Liver (tissue), 9 donors: ENCODE data around the gene TMEM116. TPM values are rescaled to one million over a fixed set of nuclear protein-coding genes. Genes with fewer than 3 reads are reported as not detected.
A peak's percentile ranks its signal among the peaks of the same experiment; 100 is the strongest.
"Not testable (repeated sequence)": the region's sequence is repeated elsewhere in the genome, so short reads cannot be mapped to it uniquely, and the experiment has no call there.

Experiments used
- DNase-seq: peaks from one replicate; pipeline ENCODE4 v3.0.0-alpha.2; 2017; ENCODE audit warnings: low spot score
- H3K27ac ChIP-seq, 2 donors: one replicate each; pipeline ENCODE4 v1.7.0; 2013; ENCODE audit warnings: inconsistent platforms in 2 of 2, low read length in 2 of 2, control low read depth in 1 of 2, low read depth in 1 of 2, mild to moderate bottlenecking in 1 of 2
- H3K27me3 ChIP-seq, 4 donors: one replicate each; pipeline versions ENCODE4 v1.6.1 to v1.7.0; 2013; ENCODE audit warnings: low read length in 3 of 4, inconsistent platforms in 1 of 4, mild to moderate bottlenecking in 1 of 4, moderate library complexity in 1 of 4; ENCODE audit not compliant: control insufficient read depth in 4 of 4, insufficient read depth in 4 of 4
- H3K36me3 ChIP-seq, 4 donors: one replicate each; pipeline versions ENCODE4 v1.6.1 to v1.7.0; 2013; ENCODE audit warnings: low read length in 3 of 4, mild to moderate bottlenecking in 3 of 4, low read depth in 1 of 4, moderate library complexity in 1 of 4; ENCODE audit not compliant: control insufficient read depth in 4 of 4, insufficient read depth in 3 of 4
- H3K4me1 ChIP-seq, 4 donors: one replicate each; pipeline versions ENCODE4 v1.6.1 to v1.7.0; 2013; ENCODE audit warnings: low read length in 3 of 4, mild to moderate bottlenecking in 3 of 4, moderate library complexity in 1 of 4; ENCODE audit not compliant: control insufficient read depth in 4 of 4, insufficient read depth in 4 of 4
- H3K4me3 ChIP-seq, 3 donors: one replicate each; pipeline versions ENCODE4 v1.6.1 to v1.7.0; 2013; ENCODE audit warnings: low read length in 3 of 3, control low read depth in 1 of 3, low read depth in 1 of 3, mild to moderate bottlenecking in 1 of 3
- H3K9ac ChIP-seq, 2 donors: one replicate each; pipeline ENCODE4 v1.7.0; 2013; ENCODE audit warnings: low read length in 2 of 2, mild to moderate bottlenecking in 2 of 2, moderate library complexity in 2 of 2, control low read depth in 1 of 2, low read depth in 1 of 2
- H3K9me3 ChIP-seq, 4 donors: one replicate each; pipeline versions ENCODE4 v1.6.1 to v1.7.0; 2013; ENCODE audit warnings: low read length in 3 of 4; ENCODE audit not compliant: control insufficient read depth in 4 of 4
- CTCF ChIP-seq: fragments of 150-350 bp; IDR thresholded peaks from 2 replicates; pipeline ENCODE4 v1.5.1; 2017; ENCODE audit warnings: improper control_type of control experiment, low read depth, low read length; ENCODE audit not compliant: missing input control
- EGR1 ChIP-seq, 2 donors: IDR thresholded peaks; 2 replicates each; pipeline ENCODE4 v1.6.1; 2016 to 2018; ENCODE audit warnings: antibody characterized with exemption in 2 of 2, low read depth in 2 of 2
- FOXA1 ChIP-seq: IDR thresholded peaks from 2 replicates; pipeline ENCODE4 v1.6.1; 2016; ENCODE audit warnings: antibody characterized with exemption
- GABPA ChIP-seq, 2 donors: IDR thresholded peaks in 1 of 2; conservative IDR thresholded peaks in 1 of 2; 2 replicates each; pipeline ENCODE4 v1.6.1; 2016; ENCODE audit warnings: antibody characterized with exemption in 2 of 2, mild to moderate bottlenecking in 1 of 2, moderate library complexity in 1 of 2
- HNF4A ChIP-seq, 2 donors: conservative IDR thresholded peaks; 2 replicates each; pipeline ENCODE4 v1.6.1; 2016; ENCODE audit warnings: antibody characterized with exemption in 2 of 2, mild to moderate bottlenecking in 2 of 2
- HNF4G ChIP-seq: IDR thresholded peaks from 2 replicates; pipeline ENCODE4 v1.6.1; 2016; ENCODE audit warnings: antibody characterized with exemption
- JUND ChIP-seq, 2 donors: IDR thresholded peaks; 2 replicates each; pipeline ENCODE4 v1.6.1; 2016; ENCODE audit warnings: antibody characterized with exemption in 2 of 2
- MAX ChIP-seq: IDR thresholded peaks from 2 replicates; pipeline ENCODE4 v1.6.1; 2016; ENCODE audit warnings: antibody characterized with exemption
- NR2F2 ChIP-seq: IDR thresholded peaks from 2 replicates; pipeline ENCODE4 v1.6.1; 2016; ENCODE audit warnings: antibody characterized with exemption
- RAD21 ChIP-seq, 2 donors: IDR thresholded peaks; 2 replicates each; pipeline ENCODE4 v1.6.1; 2016; ENCODE audit warnings: antibody characterized with exemption in 2 of 2, mild to moderate bottlenecking in 2 of 2
- REST ChIP-seq: IDR thresholded peaks from 2 replicates; pipeline ENCODE4 v1.6.1; 2016; ENCODE audit warnings: antibody characterized with exemption, mild to moderate bottlenecking
- RXRA ChIP-seq, 2 donors: IDR thresholded peaks; 2 replicates each; pipeline ENCODE4 v1.6.1; 2017 to 2018; ENCODE audit warnings: antibody characterized with exemption in 2 of 2, mild to moderate bottlenecking in 1 of 2
- SP1 ChIP-seq: IDR thresholded peaks from 2 replicates; pipeline ENCODE4 v1.6.1; 2018; ENCODE audit warnings: antibody characterized with exemption, mild to moderate bottlenecking
- TAF1 ChIP-seq: conservative IDR thresholded peaks from 2 replicates; pipeline ENCODE4 v1.6.1; 2016; ENCODE audit warnings: antibody characterized with exemption, mild to moderate bottlenecking
- YY1 ChIP-seq: IDR thresholded peaks from 2 replicates; pipeline ENCODE4 v1.6.1; 2016; ENCODE audit warnings: antibody characterized with exemption, mild to moderate bottlenecking
- ZBTB33 ChIP-seq: IDR thresholded peaks from 2 replicates; pipeline ENCODE4 v1.6.1; 2016; ENCODE audit warnings: antibody characterized with exemption
- WGBS: extraction: QIAGEN DNeasy Blood & Tissue Kit; methylation state at CpG from one replicate; pipeline ENCODE4 v1.1.7; 2013; 5-methylcytosine and 5-hydroxymethylcytosine counted together
- polyA plus RNA-seq, 2 donors: library from polyadenylated mRNA; stranded (reverse) in 1 of 2; unstranded in 1 of 2; fragments of 200-250 nt in 1 of 2; fragments of >200 nt in 1 of 2; fragmentation: Nextera tagmentation in 1 of 2; extraction: Ambion mirVana in 1 of 2; gene quantifications; one replicate each; pipeline versions ENCODE4 v1.2.1 to v1.2.3, GENCODE V29; 2013 to 2015
- total RNA-seq, 2 donors: library from RNA; depleted of rRNA; stranded (reverse); fragments of >200 nt; gene quantifications; one replicate each; pipeline ENCODE4 v1.2.3, GENCODE V29; 2014
- donor health status: healthy.
- donor health status: healthy.
- donor health status: healthy.
- donor health status: healthy.
- donor health status: healthy.

Gene TMEM116
- total and polyA plus RNA-seq, 4 donors: 4.9 to 11.6 (median 6.6) TPM

GRCh38 chr12:112011685-112012084, 1.3 kb downstream of the TMEM116 start:
- no peaks in the 10 kb centered on the region for H3K9me3 ChIP-seq
- peaks cover 0 to 7% (median 2%) of the 10 kb centered on the region in 4 donors for H3K36me3 ChIP-seq
- peaks cover 9 to 32% (median 20%) of the 10 kb centered on the region in 4 donors for H3K4me1 ChIP-seq
- H3K4me3 ChIP-seq: peak overlapping the region in 2 of 3 donors; percentile 67 to 70
- H3K9ac ChIP-seq: no peak overlapping the region
- no peak for TF ChIP-seq TAF1
- no peak for TF ChIP-seq REST
- no peak for TF ChIP-seq EGR1 (IDR thresholded peaks at IDR 0.05; ENCODE audit: low read depth in 2 of 2)
- no peak for TF ChIP-seq MAX
- no peak for TF ChIP-seq FOXA1
- TF ChIP-seq SP1: no peak
- TF ChIP-seq JUND (IDR thresholded peaks at IDR 0.05): no peak
- no peak for TF ChIP-seq CTCF
- no peak for TF ChIP-seq ZBTB33
- no peak for TF ChIP-seq HNF4G
- no peak for TF ChIP-seq NR2F2
- no peak for TF ChIP-seq YY1
- TF ChIP-seq RXRA (IDR thresholded peaks at IDR 0.05): no peak
- TF ChIP-seq GABPA (IDR thresholded peaks at IDR 0.05 in 1 of 2, conservative IDR thresholded peaks at IDR 0.05 in 1 of 2): no peak
- no peaks in the 10 kb centered on the region for H3K27me3 ChIP-seq
- H3K27ac ChIP-seq: no peak overlapping the region
- 95% methylated on average over 8 of the region's 8 CpGs for WGBS
- DNase-seq: no peak

- Histone ChIP-seq H3K9ac (no peak overlapping the region), H3K36me3 (peaks cover 0 to 2% (median under 1%) of the 10 kb centered on the region in 4 donors), H3K4me1 (peaks cover 9 to 32% (median 22%) of the 10 kb centered on the region in 4 donors), H3K27ac (no peak overlapping the region), H3K4me3 (no peak overlapping the region), H3K27me3 (no peaks in the 10 kb centered on the region), H3K9me3 (no peaks in the 10 kb centered on the region)
- WGBS: 93% methylated on average over 8 of the region's 8 CpGs
- DNase-seq: no peak
- TF ChIP-seq SP1 (no peak), EGR1 (IDR thresholded peaks at IDR 0.05; ENCODE audit: low read depth in 2 of 2) (no peak), HNF4A (conservative IDR thresholded peaks at IDR 0.05) (no peak), NR2F2 (no peak), RAD21 (IDR thresholded peaks at IDR 0.05) (no peak), ZBTB33 (no peak), MAX (no peak), FOXA1 (no peak), YY1 (no peak), HNF4G (no peak), JUND (IDR thresholded peaks at IDR 0.05) (no peak)
Observed at GRCh38 chr12:112010415-112011344, 2.3 kb downstream of the TMEM116 start.

- not testable (repeated sequence) for H3K27ac ChIP-seq, H3K9ac ChIP-seq, H3K36me3 ChIP-seq, H3K9me3 ChIP-seq, H3K4me3 ChIP-seq, H3K27me3 ChIP-seq, DNase-seq
- peaks cover 8 to 27% (median 19%) of the 10 kb centered on the region in 4 donors for H3K4me1 ChIP-seq
- WGBS: 80% methylated on average over 3 of the region's 3 CpGs
Observed at GRCh38 chr12:112009596-112009995, 3.4 kb downstream of the TMEM116 start.
